ENCODE results near the gene CD59.

CD59 gene, protein sequence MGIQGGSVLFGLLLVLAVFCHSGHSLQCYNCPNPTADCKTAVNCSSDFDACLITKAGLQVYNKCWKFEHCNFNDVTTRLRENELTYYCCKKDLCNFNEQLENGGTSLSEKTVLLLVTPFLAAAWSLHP

GRCh38 chr11:33736148-33736812 is at the start of gene CD59:
Gene CD59, minus strand, starts transcription at chr11:33736423. Its CDS starts 13,978 bp downstream, at chr11:33722445.
- H3K27ac ChIP-seq (ENCODE audit: low read depth, low read length, poor library complexity, severe bottlenecking), result peak within 1 kb of the TSS; percentile 55
- peaks cover 44% of the 10 kb centered on the region for H3K4me1 ChIP-seq (ENCODE audit: insufficient read depth, low read length, severe bottlenecking)
- peak within 1 kb of the TSS; percentile 72 for H2AFZ ChIP-seq (ENCODE audit: low read length)
- H3K79me2 ChIP-seq (ENCODE audit: insufficient read depth, low read length), result peaks cover 13% of the 10 kb centered on the region
- no peaks in the 10 kb centered on the region for H3K9me3 ChIP-seq (ENCODE audit: low read length)
- no peak for TF ChIP-seq EZH2 (IDR thresholded peaks at IDR 0.05; ENCODE audit: borderline replicate concordance, low read length)
- TF ChIP-seq, protein P1, sequence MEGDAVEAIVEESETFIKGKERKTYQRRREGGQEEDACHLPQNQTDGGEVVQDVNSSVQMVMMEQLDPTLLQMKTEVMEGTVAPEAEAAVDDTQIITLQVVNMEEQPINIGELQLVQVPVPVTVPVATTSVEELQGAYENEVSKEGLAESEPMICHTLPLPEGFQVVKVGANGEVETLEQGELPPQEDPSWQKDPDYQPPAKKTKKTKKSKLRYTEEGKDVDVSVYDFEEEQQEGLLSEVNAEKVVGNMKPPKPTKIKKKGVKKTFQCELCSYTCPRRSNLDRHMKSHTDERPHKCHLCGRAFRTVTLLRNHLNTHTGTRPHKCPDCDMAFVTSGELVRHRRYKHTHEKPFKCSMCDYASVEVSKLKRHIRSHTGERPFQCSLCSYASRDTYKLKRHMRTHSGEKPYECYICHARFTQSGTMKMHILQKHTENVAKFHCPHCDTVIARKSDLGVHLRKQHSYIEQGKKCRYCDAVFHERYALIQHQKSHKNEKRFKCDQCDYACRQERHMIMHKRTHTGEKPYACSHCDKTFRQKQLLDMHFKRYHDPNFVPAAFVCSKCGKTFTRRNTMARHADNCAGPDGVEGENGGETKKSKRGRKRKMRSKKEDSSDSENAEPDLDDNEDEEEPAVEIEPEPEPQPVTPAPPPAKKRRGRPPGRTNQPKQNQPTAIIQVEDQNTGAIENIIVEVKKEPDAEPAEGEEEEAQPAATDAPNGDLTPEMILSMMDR (IDR thresholded peaks at IDR 0.05; ENCODE audit: low read length), result no peak
- no peaks in the 10 kb centered on the region for H3K27me3 ChIP-seq (ENCODE audit: insufficient read depth, low read length)
- no peaks in the 10 kb centered on the region for H3K9me2 ChIP-seq (ENCODE audit: low read depth, low read length)
- no peaks in the 10 kb centered on the region for H4K20me1 ChIP-seq (ENCODE audit: insufficient read depth, low read length)
- peak within 1 kb of the TSS; percentile 73 for H3K9ac ChIP-seq (ENCODE audit: low read length)
- peaks cover 9% of the 10 kb centered on the region for H3K36me3 ChIP-seq (ENCODE audit: insufficient read depth, low read length)
- H3K4me2 ChIP-seq (ENCODE audit: low read length), result peak within 1 kb of the TSS; percentile 83
- H3K4me3 ChIP-seq (ENCODE audit: low read depth, low read length, poor library complexity, severe bottlenecking), result peak within 1 kb of the TSS; percentile 72
- no peaks in the 10 kb centered on the region for H3F3A ChIP-seq (ENCODE audit: insufficient read depth, low read length)

GRCh38 chr11:33785609-33786008 is 49.4 kb upstream of the CD59 start:
- H3K4me3 ChIP-seq (ENCODE audit: low read depth, low read length, poor library complexity, severe bottlenecking), result no peak overlapping the region
- H4K20me1 ChIP-seq (ENCODE audit: insufficient read depth, low read length), result no peaks in the 10 kb centered on the region
- H2AFZ ChIP-seq (ENCODE audit: low read length), result no peak overlapping the region
- no peaks in the 10 kb centered on the region for H3F3A ChIP-seq (ENCODE audit: insufficient read depth, low read length)
- no peaks in the 10 kb centered on the region for H3K9me2 ChIP-seq (ENCODE audit: low read depth, low read length)
- no peaks in the 10 kb centered on the region for H3K27me3 ChIP-seq (ENCODE audit: insufficient read depth, low read length)
- H3K4me1 ChIP-seq (ENCODE audit: insufficient read depth, low read length, severe bottlenecking), result no peaks in the 10 kb centered on the region
- no peak overlapping the region for H3K27ac ChIP-seq (ENCODE audit: low read depth, low read length, poor library complexity, severe bottlenecking)
- TF ChIP-seq EZH2 (IDR thresholded peaks at IDR 0.05; ENCODE audit: borderline replicate concordance, low read length), result no peak
- TF ChIP-seq, protein P1 (IDR thresholded peaks at IDR 0.05; ENCODE audit: low read length), result no peak
- H3K36me3 ChIP-seq (ENCODE audit: insufficient read depth, low read length), result no peaks in the 10 kb centered on the region
- no peak overlapping the region for H3K4me2 ChIP-seq (ENCODE audit: low read length)
- H3K79me2 ChIP-seq (ENCODE audit: insufficient read depth, low read length), result no peaks in the 10 kb centered on the region
- H3K9me3 ChIP-seq (ENCODE audit: low read length), result no peaks in the 10 kb centered on the region
- no peak overlapping the region for H3K9ac ChIP-seq (ENCODE audit: low read length)

DNA sequence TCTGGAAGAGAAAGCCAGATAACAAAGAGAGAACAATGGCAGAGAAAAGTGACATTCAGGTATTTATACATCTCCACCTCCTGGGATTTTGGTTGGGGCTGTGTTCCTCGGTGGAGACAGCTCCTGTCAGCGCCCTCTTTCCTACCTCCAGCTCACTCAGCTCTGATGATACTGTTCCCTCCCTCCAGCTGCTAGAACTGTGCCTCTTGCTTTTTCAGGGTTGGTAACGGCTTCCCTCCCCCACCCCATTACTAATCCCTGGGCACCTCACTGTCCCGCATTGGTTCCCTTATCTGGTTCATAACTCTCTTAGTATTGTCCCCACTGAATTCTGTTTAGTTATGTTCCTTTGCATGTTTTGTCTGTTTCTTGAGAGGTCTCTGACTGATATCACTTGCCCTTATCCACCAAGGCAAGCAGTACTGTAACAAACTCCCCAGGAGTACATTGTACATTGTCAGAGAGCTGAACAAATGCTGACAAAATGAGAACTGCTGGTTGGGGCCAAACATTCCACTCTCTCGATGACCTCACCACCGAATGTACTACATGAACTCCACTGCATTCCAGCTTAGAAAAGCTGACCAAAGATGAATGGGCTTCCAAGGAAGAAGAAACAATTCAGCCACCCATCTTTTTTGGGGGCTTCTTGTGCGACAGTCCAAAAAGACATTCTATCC is 43.8 kb upstream of the CD59 start:
- Histone ChIP-seq H3K9me3 (ENCODE audit: low read length) (no peaks in the 10 kb centered on the region), H3K4me2 (ENCODE audit: low read length) (no peak overlapping the region), H3F3A (ENCODE audit: insufficient read depth, low read length) (no peaks in the 10 kb centered on the region), H3K36me3 (ENCODE audit: insufficient read depth, low read length) (no peaks in the 10 kb centered on the region), H2AFZ (ENCODE audit: low read length) (no peak overlapping the region), H3K9ac (ENCODE audit: low read length) (no peak overlapping the region), H3K27me3 (ENCODE audit: insufficient read depth, low read length) (no peaks in the 10 kb centered on the region), H3K27ac (ENCODE audit: low read depth, low read length, poor library complexity, severe bottlenecking) (no peak overlapping the region), H3K4me3 (ENCODE audit: low read depth, low read length, poor library complexity, severe bottlenecking) (no peak overlapping the region), H3K9me2 (ENCODE audit: low read depth, low read length) (no peaks in the 10 kb centered on the region), H3K4me1 (ENCODE audit: insufficient read depth, low read length, severe bottlenecking) (peaks cover 16% of the 10 kb centered on the region), H3K79me2 (ENCODE audit: insufficient read depth, low read length) (no peaks in the 10 kb centered on the region), H4K20me1 (ENCODE audit: insufficient read depth, low read length) (no peaks in the 10 kb centered on the region)
- TF ChIP-seq EZH2 (IDR thresholded peaks at IDR 0.05; ENCODE audit: borderline replicate concordance, low read length), result no peak
- TF ChIP-seq, protein P1 (IDR thresholded peaks at IDR 0.05; ENCODE audit: low read length), result no peak
